ENCODE measurements around the gene MYCBP2. TPM values are rescaled to one million over a fixed set of nuclear protein-coding genes. Genes with fewer than 3 reads are reported as not detected.

The MYCBP2 gene
- total RNA-seq, 1 donor from 2014 or later, result 233 TPM

- Mint-ChIP-seq H3K27me3 (ENCODE audit: unreplicated experiment) (no peaks in the 10 kb centered on the region), H3K4me1 (ENCODE audit: low read depth, unreplicated experiment) (no peaks in the 10 kb centered on the region), H3K36me3 (ENCODE audit: unreplicated experiment) (peaks cover 4% of the 10 kb centered on the region), H3K4me3 (ENCODE audit: unreplicated experiment) (no peak overlapping the region), H3K27ac (ENCODE audit: unreplicated experiment) (no peak overlapping the region), H3K9me3 (ENCODE audit: unreplicated experiment) (peaks cover 2% of the 10 kb centered on the region)
- no peak for DNase-seq
- no peak for TF ChIP-seq CTCF (IDR thresholded peaks at IDR 0.05; ENCODE audit: partially characterized antibody, unreplicated experiment)
Observed at GRCh38 chr13:77171451-77171850, 155.4 kb downstream of the MYCBP2 start.

GRCh38 chr13:77168237-77168636 is 158.7 kb downstream of the MYCBP2 start:
- DNase-seq, result no peak
- Mint-ChIP-seq H3K27ac (ENCODE audit: unreplicated experiment) (no peak overlapping the region), H3K9me3 (ENCODE audit: unreplicated experiment) (peaks cover 2% of the 10 kb centered on the region), H3K4me3 (ENCODE audit: unreplicated experiment) (no peak overlapping the region), H3K4me1 (ENCODE audit: low read depth, unreplicated experiment) (no peaks in the 10 kb centered on the region), H3K36me3 (ENCODE audit: unreplicated experiment) (peaks cover 4% of the 10 kb centered on the region), H3K27me3 (ENCODE audit: unreplicated experiment) (no peaks in the 10 kb centered on the region)
- TF ChIP-seq CTCF (IDR thresholded peaks at IDR 0.05; ENCODE audit: partially characterized antibody, unreplicated experiment), result no peak

- no peaks in the 10 kb centered on the region for H3K36me3 Mint-ChIP-seq (ENCODE audit: unreplicated experiment)
- DNase-seq, result no peak
- no peak for TF ChIP-seq CTCF (IDR thresholded peaks at IDR 0.05; ENCODE audit: partially characterized antibody, unreplicated experiment)
- no peaks in the 10 kb centered on the region for H3K9me3 Mint-ChIP-seq (ENCODE audit: unreplicated experiment)
- H3K27ac Mint-ChIP-seq (ENCODE audit: unreplicated experiment), result no peak overlapping the region
- H3K4me3 Mint-ChIP-seq (ENCODE audit: unreplicated experiment), result no peak overlapping the region
- H3K4me1 Mint-ChIP-seq (ENCODE audit: low read depth, unreplicated experiment), result no peaks in the 10 kb centered on the region
- H3K27me3 Mint-ChIP-seq (ENCODE audit: unreplicated experiment), result no peaks in the 10 kb centered on the region
Observed at GRCh38 chr13:77150651-77151050, 176.2 kb downstream of the MYCBP2 start.

- Mint-ChIP-seq H3K27ac (ENCODE audit: unreplicated experiment) (no peak overlapping the region), H3K4me3 (ENCODE audit: unreplicated experiment) (no peak overlapping the region), H3K27me3 (ENCODE audit: unreplicated experiment) (no peaks in the 10 kb centered on the region), H3K4me1 (ENCODE audit: low read depth, unreplicated experiment) (no peaks in the 10 kb centered on the region), H3K9me3 (ENCODE audit: unreplicated experiment) (no peaks in the 10 kb centered on the region), H3K36me3 (ENCODE audit: unreplicated experiment) (no peaks in the 10 kb centered on the region)
- no peak for TF ChIP-seq CTCF (IDR thresholded peaks at IDR 0.05; ENCODE audit: partially characterized antibody, unreplicated experiment)
- no peak for DNase-seq
Observed at GRCh38 chr13:77143431-77143830, 183.5 kb downstream of the MYCBP2 start.

- no peaks in the 10 kb centered on the region for H3K4me1 Mint-ChIP-seq (ENCODE audit: low read depth, unreplicated experiment)
- no peak for DNase-seq
- no peak for TF ChIP-seq CTCF (IDR thresholded peaks at IDR 0.05; ENCODE audit: partially characterized antibody, unreplicated experiment)
- H3K27me3 Mint-ChIP-seq (ENCODE audit: unreplicated experiment), result peaks cover 4% of the 10 kb centered on the region
- H3K4me3 Mint-ChIP-seq (ENCODE audit: unreplicated experiment), result no peak overlapping the region
- no peaks in the 10 kb centered on the region for H3K9me3 Mint-ChIP-seq (ENCODE audit: unreplicated experiment)
- no peaks in the 10 kb centered on the region for H3K36me3 Mint-ChIP-seq (ENCODE audit: unreplicated experiment)
- no peak overlapping the region for H3K27ac Mint-ChIP-seq (ENCODE audit: unreplicated experiment)
Observed at GRCh38 chr13:77139306-77139705, 187.6 kb downstream of the MYCBP2 start.
